GM15510 (cell line): ENCODE measurements around the gene PDIK1L.

Experiments
- POLR2A ChIP-seq: IDR thresholded peaks from 3 replicates; pipeline ENCODE4 v1.6.1; 2011; ENCODE audit warnings: borderline replicate concordance; ENCODE audit not compliant: insufficient read length; ENCODE audit errors: extremely low read depth

The PDIK1L gene

DNA sequence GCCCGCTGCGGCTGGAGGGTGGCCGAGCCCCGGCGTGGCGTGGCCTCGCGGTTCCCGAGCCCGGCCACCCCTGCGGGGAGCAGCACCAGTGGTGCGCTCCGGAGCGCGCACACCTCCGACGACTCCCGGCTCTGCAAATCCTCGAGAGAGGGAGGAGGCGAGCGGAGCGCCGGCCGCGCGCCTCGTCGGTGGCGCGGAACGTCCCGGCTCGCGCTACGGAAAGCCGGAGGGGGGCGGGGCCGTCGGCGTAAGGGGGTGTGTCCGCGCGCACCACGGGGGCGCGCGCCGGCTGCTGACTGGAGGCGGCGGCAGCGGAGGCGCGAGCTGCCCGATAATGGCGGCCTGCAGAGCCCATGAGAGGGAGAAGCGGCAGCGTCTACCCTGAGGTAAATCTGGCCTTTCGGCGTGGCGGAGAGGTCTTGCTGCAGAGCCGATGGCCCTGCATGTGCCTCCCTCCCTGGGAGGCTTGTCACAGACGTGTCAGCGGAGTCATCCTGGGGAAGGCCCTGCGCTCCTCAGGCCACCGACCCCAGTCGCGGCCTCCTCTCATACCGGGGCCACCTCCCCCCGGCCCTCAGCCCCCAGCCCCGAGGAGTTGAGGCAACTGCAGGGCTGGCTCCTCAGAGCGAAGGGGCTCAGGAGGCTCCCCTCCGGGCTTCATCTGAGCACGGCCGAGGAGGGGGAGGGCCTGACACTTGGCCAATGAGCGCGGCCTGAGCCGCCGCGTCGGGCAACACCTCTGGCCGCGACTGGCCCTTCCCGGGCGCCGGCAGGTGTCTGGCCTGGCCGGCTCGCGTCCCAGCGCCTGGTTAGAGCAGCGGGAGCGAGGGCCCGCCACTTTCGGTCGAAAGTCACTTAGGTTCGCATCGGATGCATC is at the start of gene PDIK1L:
Gene PDIK1L, plus strand, starts transcription at position 295 of the 877 bp plus-strand sequence. CDS start 2,485 bp downstream, outside the sequence.
- TF ChIP-seq POLR2A: peak; percentile 58

DNA sequence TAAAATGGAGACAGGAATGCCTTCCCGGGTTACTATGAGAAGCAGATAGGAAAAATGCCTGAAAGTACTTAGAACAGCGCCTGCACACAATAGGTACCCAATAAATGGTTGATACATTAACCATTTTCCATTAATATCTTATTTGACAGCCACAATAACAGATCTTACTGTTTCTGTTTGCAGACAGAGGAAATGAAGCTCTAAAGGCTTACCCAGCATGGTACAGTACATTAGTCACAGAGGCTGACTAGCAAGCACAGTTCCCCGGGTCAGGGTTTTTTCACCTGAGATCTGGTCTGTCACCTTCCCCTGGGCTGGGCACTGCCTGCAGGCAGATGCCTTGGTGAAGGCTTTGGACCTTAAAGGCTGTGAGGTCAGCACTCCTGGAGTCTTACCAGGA is 47.1 kb upstream of the PDIK1L start:
- no peak for TF ChIP-seq POLR2A

DNA sequence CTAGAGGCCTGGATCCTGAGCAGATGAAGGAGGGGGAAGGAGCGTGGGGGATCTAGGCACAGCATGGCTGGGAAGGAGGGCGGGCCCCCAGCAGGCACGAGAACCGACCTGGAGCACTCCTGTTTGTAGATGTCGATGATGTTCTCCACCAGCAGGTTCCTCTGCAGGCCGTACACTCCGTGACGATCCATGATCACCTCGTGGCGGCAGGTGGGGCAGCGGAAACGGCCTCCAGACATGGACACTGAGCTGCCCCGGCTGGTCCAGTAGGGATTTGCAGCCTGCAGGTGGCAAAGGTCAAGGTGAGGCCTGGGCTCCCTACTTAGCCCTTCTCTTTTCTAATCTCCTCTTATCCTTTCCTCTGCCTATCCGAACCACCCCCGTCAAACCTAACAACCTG is 45.5 kb upstream of the PDIK1L start:
- no peak for TF ChIP-seq POLR2A

DNA sequence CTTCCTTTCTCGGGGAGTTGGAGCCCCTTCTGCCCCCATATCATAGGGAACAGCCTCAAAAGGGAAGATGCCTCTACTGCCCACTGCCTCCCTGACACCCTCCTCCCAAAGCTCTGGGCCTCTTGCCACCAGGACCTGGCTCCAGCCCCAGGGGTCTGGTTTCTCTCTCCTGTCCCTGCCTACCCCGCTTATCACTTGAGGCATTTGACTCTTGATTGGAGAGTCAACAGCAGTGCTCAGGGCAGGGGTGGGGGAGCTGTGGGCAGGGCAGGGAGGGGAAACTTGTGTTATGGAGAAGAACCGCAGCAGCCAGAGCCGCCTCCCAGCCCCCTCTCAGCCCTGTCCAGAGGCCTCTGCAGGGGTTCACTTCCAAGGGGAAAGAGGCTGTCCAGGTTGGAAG is 44.8 kb upstream of the PDIK1L start:
- TF ChIP-seq POLR2A: no peak

DNA sequence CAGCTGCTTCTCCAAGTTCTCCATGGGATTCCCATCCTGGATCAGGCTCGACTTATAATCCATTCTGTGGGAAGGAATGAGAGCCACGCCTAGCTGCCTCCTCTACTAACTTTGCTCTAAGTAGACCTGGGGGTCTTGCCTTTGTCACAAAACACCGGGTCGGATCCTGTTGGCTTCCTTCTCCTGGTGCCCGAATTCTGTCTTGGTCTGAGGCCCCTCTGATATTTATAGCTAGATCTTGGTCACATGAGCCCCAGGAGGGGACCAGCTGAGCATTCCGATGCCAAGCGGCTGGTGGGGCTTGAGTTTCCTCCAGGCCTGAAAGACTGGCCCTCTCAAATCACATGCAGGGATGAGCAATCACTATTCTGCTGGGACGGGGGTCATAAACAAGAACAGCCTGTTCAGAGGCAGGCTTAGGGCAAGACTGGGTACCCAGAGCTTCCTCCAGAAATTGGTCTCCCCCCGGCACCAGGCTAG is 44.2 kb upstream of the PDIK1L start, which contains the start of gene TRIM63:
Gene TRIM63, minus strand, starts transcription at position 199 of the 480 bp plus-strand sequence. Its CDS starts 136 bp downstream, at position 63.
- TF ChIP-seq POLR2A: no peak

DNA sequence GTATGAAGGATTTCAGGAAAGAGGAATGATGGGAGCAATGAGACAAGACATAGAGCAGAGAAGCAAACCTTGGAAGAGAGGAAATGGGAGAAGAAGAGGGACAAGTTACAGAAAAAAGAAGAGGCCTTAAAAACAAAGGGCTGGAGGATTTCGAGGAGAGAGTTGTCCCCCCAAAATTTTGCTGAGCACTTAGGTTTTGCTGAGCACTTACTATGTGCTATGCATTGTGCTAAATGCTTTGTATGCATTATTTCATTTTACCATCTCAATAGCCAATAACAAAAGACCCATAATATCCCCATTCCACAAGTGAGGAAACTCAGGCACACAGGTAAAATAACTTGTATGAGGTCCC is 41.7 kb upstream of the PDIK1L start:
- no peak for TF ChIP-seq POLR2A

DNA sequence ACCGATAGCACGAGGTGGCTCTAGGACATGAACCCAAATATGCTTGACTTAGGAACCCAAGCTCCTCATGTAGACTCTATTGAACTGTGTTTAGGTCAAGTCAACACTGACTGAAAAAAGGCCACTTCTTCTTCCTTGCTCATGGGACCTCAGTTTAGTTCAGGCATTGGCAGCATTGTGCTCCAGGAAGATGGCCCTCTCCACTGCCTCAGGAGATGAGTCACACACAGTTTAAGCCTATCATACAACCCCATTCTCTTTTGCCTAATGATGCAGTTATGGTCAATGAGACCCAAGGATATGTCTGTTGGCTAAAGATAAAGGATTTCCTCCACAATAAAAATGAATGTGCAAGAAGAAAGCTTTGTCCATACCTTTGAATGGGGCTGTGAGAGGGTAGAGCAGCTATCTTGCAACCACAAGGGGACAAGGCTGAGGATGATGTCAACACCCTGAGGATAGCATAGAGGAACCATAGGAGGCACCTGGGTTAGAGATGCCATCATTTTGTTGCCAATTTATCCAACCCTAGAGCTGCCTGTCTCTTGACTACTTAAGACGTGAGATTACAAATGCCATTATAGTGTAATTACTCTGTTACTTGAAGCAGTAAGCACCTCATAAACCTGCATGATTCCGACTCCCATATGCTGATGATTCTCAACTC is 41.2 kb upstream of the PDIK1L start:
- TF ChIP-seq POLR2A: no peak

DNA sequence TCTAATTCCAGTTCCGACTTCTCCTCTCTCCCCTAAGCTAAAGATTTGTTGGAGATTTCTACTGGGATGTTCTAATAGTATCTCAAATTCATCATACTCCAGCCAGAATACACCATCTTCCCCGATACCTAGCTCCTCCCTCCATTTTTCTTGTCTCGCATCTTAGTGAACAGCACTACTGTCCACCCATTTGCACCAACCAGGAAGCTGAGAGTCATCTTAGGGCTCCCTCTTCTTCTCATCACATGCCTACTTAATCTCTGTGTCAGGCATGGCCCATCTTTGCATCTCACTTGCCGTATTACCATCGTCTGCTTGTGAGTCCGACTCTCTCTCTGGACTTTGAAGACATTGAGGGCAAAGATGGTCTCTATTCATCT is 40.7 kb upstream of the PDIK1L start:
- TF ChIP-seq POLR2A: no peak

DNA sequence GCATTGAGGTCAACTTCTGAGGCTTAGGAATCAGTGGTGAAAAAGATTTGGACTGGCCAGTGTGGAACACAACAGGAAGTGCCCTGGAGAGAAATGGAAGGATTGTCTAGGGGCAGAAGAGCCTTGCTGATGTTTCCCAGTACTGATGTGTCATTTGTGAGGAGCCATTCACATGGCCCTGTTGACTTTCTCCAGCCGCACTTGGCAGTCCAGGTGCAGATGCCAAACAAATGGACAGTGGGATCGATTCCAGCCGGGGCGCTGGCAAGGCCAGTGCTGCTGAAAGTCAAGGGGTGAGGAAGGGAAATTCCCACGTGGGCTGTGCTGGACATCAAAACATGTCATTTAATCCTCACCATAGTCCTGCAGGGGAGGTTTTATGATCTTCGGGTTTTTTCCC is 39.3 kb upstream of the PDIK1L start:
- TF ChIP-seq POLR2A: no peak

DNA sequence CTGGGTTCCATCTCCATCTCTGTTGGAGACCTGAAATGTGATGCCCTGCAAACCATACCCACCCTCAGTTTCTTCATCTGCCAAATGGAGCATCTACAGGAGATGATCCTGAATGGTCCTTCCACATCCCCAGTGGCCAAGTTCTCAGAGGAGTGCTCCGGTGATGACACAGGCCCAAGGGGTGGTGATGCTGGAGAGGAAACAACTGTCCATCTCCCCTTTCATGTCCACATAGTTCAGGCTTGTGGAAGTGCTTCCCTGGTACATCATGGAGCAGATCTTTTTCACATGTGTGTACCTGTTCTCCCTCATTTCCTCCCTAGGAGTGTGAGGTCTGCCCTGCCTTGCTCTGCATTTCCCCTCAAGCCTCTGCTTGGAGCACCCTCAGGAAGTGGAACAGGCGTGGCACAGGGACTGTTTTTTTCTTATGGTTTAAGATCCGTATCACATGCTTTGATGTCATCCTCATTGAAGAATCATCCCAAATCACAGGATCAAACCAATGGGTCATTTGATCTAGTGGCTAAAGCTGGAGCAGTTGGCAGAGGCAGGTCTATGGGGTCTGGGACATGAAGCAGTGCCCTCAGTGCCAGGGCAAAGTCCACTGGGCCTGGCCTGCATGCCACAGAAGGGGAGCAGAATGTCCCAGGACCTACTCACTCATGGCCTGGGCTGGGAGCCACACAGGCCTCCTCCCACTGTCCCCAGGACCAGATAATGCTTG is 36.0 kb upstream of the PDIK1L start:
- no peak for TF ChIP-seq POLR2A

DNA sequence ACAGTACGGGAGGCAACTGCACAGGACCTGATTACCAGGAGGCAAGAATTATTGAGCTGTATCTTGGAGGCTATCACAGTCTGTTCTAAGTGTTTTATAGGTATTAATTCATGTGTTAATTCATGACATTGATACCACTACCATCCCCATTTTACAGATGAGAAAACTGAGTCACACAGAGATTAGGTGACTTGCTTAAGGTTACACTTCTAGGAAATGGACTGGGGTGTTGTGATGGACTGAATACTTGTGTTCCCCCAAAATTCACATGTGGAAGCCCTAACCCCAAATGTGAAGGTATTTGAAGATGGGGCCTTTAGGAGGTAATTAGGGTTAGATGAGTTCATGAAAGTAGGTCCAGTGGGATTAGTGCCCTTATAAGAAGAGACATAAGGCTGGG is 34.1 kb upstream of the PDIK1L start:
- TF ChIP-seq POLR2A: no peak

DNA sequence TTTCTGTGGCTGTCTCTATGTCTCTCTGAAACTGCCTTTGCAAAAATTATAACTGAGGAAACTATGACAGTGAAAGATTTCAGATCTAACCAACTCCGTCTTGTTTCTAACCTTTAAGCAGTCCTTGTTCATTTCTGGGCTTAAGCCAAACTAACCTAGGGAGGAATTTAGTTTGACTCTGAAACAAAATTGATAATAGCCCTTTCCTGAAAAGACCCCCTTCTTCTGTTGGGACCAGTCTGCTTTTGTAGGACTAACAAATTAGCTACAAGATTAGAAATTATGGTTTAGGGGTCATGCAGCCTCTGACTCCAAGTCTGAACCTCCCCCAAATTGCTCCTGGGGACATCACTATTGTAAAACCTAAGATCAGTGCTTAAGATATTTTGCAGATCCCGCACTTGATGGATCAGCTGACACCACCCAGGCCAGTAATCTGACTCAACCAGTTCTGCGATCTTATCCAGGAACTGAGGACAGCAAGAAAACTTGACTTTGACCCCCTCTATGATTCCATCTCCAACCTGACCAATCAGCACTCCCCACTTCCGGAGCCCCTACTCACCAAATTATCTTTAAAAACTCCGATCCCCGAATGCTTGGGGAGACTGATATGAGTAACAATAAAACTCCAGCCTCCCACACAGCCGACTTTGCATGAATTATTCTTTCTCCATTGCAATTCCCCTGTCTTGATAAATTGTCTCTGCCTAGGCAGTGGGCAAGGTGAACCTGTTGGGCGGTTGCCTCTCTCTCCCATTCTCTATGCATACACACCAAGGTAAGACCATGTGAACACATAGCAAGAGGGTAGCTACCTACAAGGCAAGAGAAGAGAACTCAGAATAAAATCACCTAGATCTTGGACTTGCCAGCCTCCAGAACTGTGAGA is 33.1 kb upstream of the PDIK1L start:
- TF ChIP-seq POLR2A: no peak

DNA sequence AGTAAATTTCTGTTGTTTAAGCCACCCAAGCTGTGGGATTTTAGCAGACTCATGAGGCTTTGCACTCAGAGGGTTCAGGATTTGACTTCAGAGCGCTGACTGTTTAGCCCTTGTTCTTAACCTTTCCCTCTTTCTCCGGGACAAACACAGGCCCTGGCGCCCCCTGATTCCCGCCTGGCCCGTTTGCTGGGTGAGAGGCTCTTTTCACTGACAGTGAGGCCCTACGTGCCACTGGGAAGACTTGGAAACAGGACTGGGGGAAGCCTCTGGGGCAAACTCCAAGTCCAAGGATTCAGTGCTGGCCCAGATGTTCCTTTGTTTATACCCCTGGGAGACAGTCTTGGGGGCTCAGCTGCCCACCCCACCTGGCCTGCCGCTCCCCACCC is 32.5 kb upstream of the PDIK1L start:
- TF ChIP-seq POLR2A: no peak
